Measurements from ENCODE around the gene VN1R4. TPM values are rescaled to one million over a fixed set of nuclear protein-coding genes. Genes with fewer than 3 reads are reported as not detected.

Gene VN1R4
- total and polyA plus RNA-seq, 2 donors (not counting 3 experiments of a cell fraction or from before 2014, with no cell fraction given), result not detected

DNA sequence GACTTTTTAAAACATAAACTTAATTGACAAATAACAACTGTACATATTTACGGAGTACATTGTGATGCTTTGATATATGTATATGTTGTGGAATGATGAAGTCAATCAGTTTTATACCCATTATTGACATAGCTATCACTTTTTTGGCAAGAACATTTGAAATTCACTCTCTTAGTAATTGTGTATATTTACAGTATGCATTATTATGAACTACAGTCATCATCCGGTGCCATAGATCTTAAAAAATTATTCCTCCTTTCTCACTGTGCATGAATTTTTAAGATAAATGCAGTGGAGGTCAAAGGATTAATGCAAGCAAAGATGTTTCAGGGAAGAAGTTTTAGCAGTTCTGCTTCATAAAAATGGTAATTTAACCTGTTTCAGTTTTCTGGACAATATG is 8.0 kb upstream of the VN1R4 start:
- Histone ChIP-seq H2AFZ (ENCODE audit: low read depth, low read length) (no peak overlapping the region), H3K36me3 (ENCODE audit: control insufficient read depth in 2 of 2, extremely low read depth in 1 of 2, insufficient read depth in 2 of 2, low read length in 2 of 2) (no peaks in the 10 kb centered on the region), H3K9ac (replicated peaks; ENCODE audit: extremely low read depth, insufficient read depth, low read length) (no peak overlapping the region), H3K9me1 (replicated peaks; ENCODE audit: control insufficient read depth, extremely low read depth, insufficient read depth, low read length) (no peaks in the 10 kb centered on the region), H3K9me3 (replicated peaks; ENCODE audit: control insufficient read depth, insufficient read depth, low read length) (peaks cover 1% of the 10 kb centered on the region), H3K4me2 (ENCODE audit: insufficient read depth, low read length) (no peak overlapping the region), H3K4me1 (ENCODE audit: control insufficient read depth, extremely low read depth, insufficient read depth, low read length) (no peaks in the 10 kb centered on the region), H3K79me2 (ENCODE audit: control insufficient read depth, insufficient read depth, low read length) (no peaks in the 10 kb centered on the region), H4K20me1 (replicated peaks; ENCODE audit: control insufficient read depth, extremely low read depth, insufficient read depth, low read length) (no peaks in the 10 kb centered on the region), H3K27me3 (ENCODE audit: control insufficient read depth in 2 of 2, insufficient read depth in 2 of 2, low read length in 2 of 2) (no peaks in the 10 kb centered on the region), H3K27ac (ENCODE audit: insufficient read depth, low read depth, low read length) (no peak overlapping the region), H3K4me3 (replicated peaks in 1 of 3; ENCODE audit: insufficient read depth in 1 of 3, low read depth in 1 of 3, low read length in 3 of 3) (no peak overlapping the region)
- no TSS peak for BruUV-seq (replicated peaks)
- ChIA-PET POLR2A (no interaction called here), CTCF (no interaction called here)
- intact Hi-C loops (cut with micrococcal nuclease) (no loop called here), dilution Hi-C loops (cut with MboI; ENCODE audit: extremely low pct_ligation_motif_present, low sequenced_read_pairs) (no loop called here)
- TF ChIP-seq FOS (IDR thresholded peaks at IDR 0.05; ENCODE audit: borderline replicate concordance, insufficient read depth, low read length), result no peak
- no peak for TF ChIP-seq JUN (IDR thresholded peaks at IDR 0.05; ENCODE audit: borderline replicate concordance, insufficient read depth, insufficient read length, low read depth)
- no peak for TF ChIP-seq POLR2AphosphoS5 (IDR thresholded peaks at IDR 0.05; ENCODE audit: insufficient read depth, low read depth, low read length)
- TF ChIP-seq, protein P1, sequence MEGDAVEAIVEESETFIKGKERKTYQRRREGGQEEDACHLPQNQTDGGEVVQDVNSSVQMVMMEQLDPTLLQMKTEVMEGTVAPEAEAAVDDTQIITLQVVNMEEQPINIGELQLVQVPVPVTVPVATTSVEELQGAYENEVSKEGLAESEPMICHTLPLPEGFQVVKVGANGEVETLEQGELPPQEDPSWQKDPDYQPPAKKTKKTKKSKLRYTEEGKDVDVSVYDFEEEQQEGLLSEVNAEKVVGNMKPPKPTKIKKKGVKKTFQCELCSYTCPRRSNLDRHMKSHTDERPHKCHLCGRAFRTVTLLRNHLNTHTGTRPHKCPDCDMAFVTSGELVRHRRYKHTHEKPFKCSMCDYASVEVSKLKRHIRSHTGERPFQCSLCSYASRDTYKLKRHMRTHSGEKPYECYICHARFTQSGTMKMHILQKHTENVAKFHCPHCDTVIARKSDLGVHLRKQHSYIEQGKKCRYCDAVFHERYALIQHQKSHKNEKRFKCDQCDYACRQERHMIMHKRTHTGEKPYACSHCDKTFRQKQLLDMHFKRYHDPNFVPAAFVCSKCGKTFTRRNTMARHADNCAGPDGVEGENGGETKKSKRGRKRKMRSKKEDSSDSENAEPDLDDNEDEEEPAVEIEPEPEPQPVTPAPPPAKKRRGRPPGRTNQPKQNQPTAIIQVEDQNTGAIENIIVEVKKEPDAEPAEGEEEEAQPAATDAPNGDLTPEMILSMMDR (IDR thresholded peaks at IDR 0.05; ENCODE audit: extremely low read depth in 1 of 2, insufficient read depth in 1 of 2, low read depth in 1 of 2, low read length in 2 of 2), result no peak
- no peak for TF ChIP-seq POLR2A (IDR thresholded peaks at IDR 0.05; ENCODE audit: low read depth, low read length)
- TF ChIP-seq, protein P2, sequence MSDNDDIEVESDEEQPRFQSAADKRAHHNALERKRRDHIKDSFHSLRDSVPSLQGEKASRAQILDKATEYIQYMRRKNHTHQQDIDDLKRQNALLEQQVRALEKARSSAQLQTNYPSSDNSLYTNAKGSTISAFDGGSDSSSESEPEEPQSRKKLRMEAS (IDR thresholded peaks at IDR 0.05; ENCODE audit: insufficient read depth, insufficient read length), result no peak
- no peak for TF ChIP-seq GATA2 (IDR thresholded peaks at IDR 0.05; ENCODE audit: insufficient read depth, insufficient read length, low read depth, low read length)
- TF ChIP-seq MYC (IDR thresholded peaks at IDR 0.05; ENCODE audit: low read depth, low read length), result no peak
- no peak for TF ChIP-seq EZH2 (IDR thresholded peaks at IDR 0.05; ENCODE audit: borderline replicate concordance, low read depth, low read length, severe bottlenecking)
- FAIRE-seq (no peak), DNase-seq (ENCODE audit: low read depth, low spot score) (no peak)
